Testis (tissue), 3 donors: ENCODE data around the gene MRPS6. TPM values are rescaled to one million over a fixed set of nuclear protein-coding genes. Genes with fewer than 3 reads are reported as not detected.

ENCODE experiments used
- DNase-seq: peaks from one replicate; pipeline ENCODE4 v3.0.0-alpha.2; 2019
- H3K27ac ChIP-seq, 2 donors: fragments of 200-600 bp; sonication (generic); one replicate each; pipeline ENCODE4 v1.5.1; 2019
- H3K27me3 ChIP-seq: fragments of 200-600 bp; sonication (generic); one replicate; pipeline ENCODE4 v1.5.1; 2019
- H3K36me3 ChIP-seq: fragments of 200-600 bp; sonication (generic); one replicate; pipeline ENCODE4 v1.5.1; 2017; ENCODE audit warnings: low read depth; ENCODE audit errors: missing control alignments
- H3K4me1 ChIP-seq: fragments of 200-600 bp; sonication (generic); one replicate; pipeline ENCODE4 v1.5.1; 2019
- H3K4me3 ChIP-seq, 2 donors: fragments of 200-600 bp; sonication (generic); one replicate each; pipeline ENCODE4 v1.5.1; 2017 to 2019
- H3K9me3 ChIP-seq: fragments of 200-600 bp; sonication (generic); one replicate; pipeline ENCODE4 v1.5.1; 2017
- CTCF ChIP-seq, 3 experiments: fragments of 450-650 bp in 2 of 3; fragments of 200-600 bp in 1 of 3; sonication (generic) in 1 of 3; IDR thresholded peaks; one replicate each; pipeline ENCODE4 v1.5.1; 2016 to 2019; ENCODE audit warnings: antibody characterized with exemption in 3 of 3, mild to moderate bottlenecking in 2 of 3, moderate library complexity in 1 of 3
- POLR2A ChIP-seq: fragments of 450-650 bp; IDR thresholded peaks from one replicate; pipeline ENCODE4 v1.6.1; 2017; ENCODE audit warnings: antibody characterized with exemption, mild to moderate bottlenecking, moderate library complexity
- WGBS, 2 donors: methylation state at CpG; one replicate each; pipeline ENCODE4 v1.1.5; 2018; 5-methylcytosine and 5-hydroxymethylcytosine counted together
- intact Hi-C: fragments of 100-400 bp; cut with DNase I; formaldehyde crosslinking; loops from one replicate; pipeline ENCODE4 v1.15.1; 2023; ENCODE audit warnings: low total_unique reads
- polyA plus RNA-seq: library from polyadenylated mRNA; stranded (reverse); fragments of 350-450 nt; fragmentation: Illumina TruSeq; extraction: RNeasy Lipid Tissue Mini Kit (QIAGEN cat#74804); gene quantifications from one replicate; pipeline ENCODE4 v1.2.3, GENCODE V29; 2014; ENCODE audit warnings: low read depth, low replicate concordance; ENCODE audit not compliant: insufficient read depth
- total RNA-seq, 2 donors: library from RNA; depleted of rRNA; stranded (reverse); fragments of >200 nt; gene quantifications; one replicate each; pipeline ENCODE4 v1.2.3, GENCODE V29; 2016

The MRPS6 gene
- total and polyA plus RNA-seq, 3 donors from 2014 or later = 88.8 to 107 (median 102) TPM

GRCh38 chr21:34029743-34030528, 43.4 kb upstream of the MRPS6 start:
- peak; percentile 85 for DNase-seq
- intact Hi-C loops = no loop called here
- H3K4me3 ChIP-seq = peak overlapping the region; percentile 29 to 46

GRCh38 chr21:34031835-34032370, 41.5 kb upstream of the MRPS6 start:
- H3K36me3 ChIP-seq = no peaks in the 10 kb centered on the region
- no peak overlapping the region for H3K27ac ChIP-seq
- no peaks in the 10 kb centered on the region for H3K4me1 ChIP-seq
- no peak for DNase-seq
- no peaks in the 10 kb centered on the region for H3K9me3 ChIP-seq
- no peak overlapping the region for H3K4me3 ChIP-seq
- 88 to 92% methylated on average over 11 of the region's 11 CpGs for WGBS, 2 donors
- H3K27me3 ChIP-seq = no peaks in the 10 kb centered on the region
- intact Hi-C loops = no loop called here
- TF ChIP-seq CTCF (IDR thresholded peaks at IDR 0.05) (no peak), POLR2A (no peak)

More at GRCh38 chr21:34029743-34030528, 43.4 kb upstream of the MRPS6 start:
- H3K27me3 ChIP-seq = no peaks in the 10 kb centered on the region
- no peaks in the 10 kb centered on the region for H3K4me1 ChIP-seq
- no peaks in the 10 kb centered on the region for H3K9me3 ChIP-seq
- H3K36me3 ChIP-seq = no peaks in the 10 kb centered on the region
- 20 to 23% methylated on average over 13 of the region's 13 CpGs for WGBS, 2 donors
- no peak overlapping the region for H3K27ac ChIP-seq
- TF ChIP-seq CTCF (IDR thresholded peaks at IDR 0.05) = no peak

GRCh38 chr21:34034369-34035014, 38.9 kb upstream of the MRPS6 start:
- no peak for DNase-seq
- H3K27ac ChIP-seq = no peak overlapping the region
- no peaks in the 10 kb centered on the region for H3K36me3 ChIP-seq
- WGBS, 2 donors = 58 to 60% methylated on average over 8 of the region's 8 CpGs
- H3K9me3 ChIP-seq = no peaks in the 10 kb centered on the region
- intact Hi-C loops = no loop called here
- no peak overlapping the region for H3K4me3 ChIP-seq
- TF ChIP-seq POLR2A = no peak
- no peak for TF ChIP-seq CTCF (IDR thresholded peaks at IDR 0.05)
- H3K4me1 ChIP-seq = no peaks in the 10 kb centered on the region
- no peaks in the 10 kb centered on the region for H3K27me3 ChIP-seq

GRCh38 chr21:34035619-34036354, 37.6 kb upstream of the MRPS6 start:
- DNase-seq = no peak
- WGBS, 2 donors = 86 to 94% methylated on average over 5 to 8 of the region's 8 CpGs
- no peak overlapping the region for H3K27ac ChIP-seq
- H3K4me1 ChIP-seq = no peaks in the 10 kb centered on the region
- no peaks in the 10 kb centered on the region for H3K27me3 ChIP-seq
- no peaks in the 10 kb centered on the region for H3K9me3 ChIP-seq
- intact Hi-C loops = no loop called here
- no peak overlapping the region for H3K4me3 ChIP-seq
- H3K36me3 ChIP-seq = no peaks in the 10 kb centered on the region
- no peak for TF ChIP-seq CTCF (IDR thresholded peaks at IDR 0.05)
- TF ChIP-seq POLR2A = no peak
